OCI-LY7 (cell line): Measurements from ENCODE around the gene CCDC127.

Experiments used
- CTCF ChIP-seq: fragments of 200-600 bp; sonication (generic); conservative IDR thresholded peaks from 2 replicates; pipeline ENCODE4 v1.5.1; 2014; ENCODE audit warnings: mild to moderate bottlenecking, antibody characterized with exemption, low read length, moderate library complexity, mixed read lengths
- EZH2phosphoT487 ChIP-seq: fragments of 200-600 bp; sonication (generic); IDR thresholded peaks from 2 replicates; pipeline ENCODE4 v1.6.1; 2018; ENCODE audit warnings: low read depth, borderline replicate concordance, mild to moderate bottlenecking, mixed run types, antibody characterized with exemption, low read length, moderate library complexity, mixed read lengths

GRCh38 chr5:163338-163620 is 54.7 kb downstream of the CCDC127 start:
- TF ChIP-seq CTCF (no peak), EZH2phosphoT487 (no peak)
